NCI-H1417 (cell line): Measurements from ENCODE around the gene C2orf72.
A peak's percentile ranks its signal among the peaks of the same experiment; 100 is the strongest.
"Not testable (repeated sequence)": the region's sequence is repeated elsewhere in the genome, so short reads cannot be mapped to it uniquely, and the experiment has no call there.

ENCODE experiments used
- DNase-seq, 3 experiments: peaks; one replicate each; lab custom pipeline; 2025; lab: John Stamatoyannopoulos, UW

Gene C2orf72

DNA sequence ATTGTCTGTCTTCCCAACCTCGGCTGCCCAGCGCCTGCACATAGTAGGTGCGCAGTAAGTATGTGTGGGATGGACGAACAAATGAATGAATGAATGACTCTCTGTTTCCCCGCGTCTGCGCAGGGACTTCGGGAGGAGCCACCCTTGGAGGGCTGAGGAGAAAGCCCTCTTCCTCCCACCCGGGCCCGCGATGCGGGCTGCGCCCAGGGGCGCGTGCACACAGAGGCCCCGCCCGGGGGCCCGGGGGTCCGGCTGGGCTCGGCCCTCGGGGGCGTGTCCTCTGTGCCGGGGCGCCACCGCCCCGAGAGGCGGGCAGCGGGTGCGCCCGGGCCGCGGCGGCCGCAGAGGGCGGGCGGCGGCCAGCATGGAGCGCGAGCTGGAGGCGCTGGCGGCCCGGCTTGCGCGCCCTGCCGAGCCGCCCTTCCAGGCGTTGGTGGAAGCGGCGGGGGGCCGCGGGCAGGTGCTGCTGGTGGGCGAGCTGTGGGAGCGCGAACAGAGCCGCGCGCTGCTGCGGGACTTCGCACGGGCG lies at the start of gene C2orf72:
C2orf72 (plus strand) TSS at position 322 of the 529 bp plus-strand sequence; CDS start at position 365, 43 bp downstream.
- peak in 2 of 3 experiments; percentile 66 to 67 for DNase-seq

DNA sequence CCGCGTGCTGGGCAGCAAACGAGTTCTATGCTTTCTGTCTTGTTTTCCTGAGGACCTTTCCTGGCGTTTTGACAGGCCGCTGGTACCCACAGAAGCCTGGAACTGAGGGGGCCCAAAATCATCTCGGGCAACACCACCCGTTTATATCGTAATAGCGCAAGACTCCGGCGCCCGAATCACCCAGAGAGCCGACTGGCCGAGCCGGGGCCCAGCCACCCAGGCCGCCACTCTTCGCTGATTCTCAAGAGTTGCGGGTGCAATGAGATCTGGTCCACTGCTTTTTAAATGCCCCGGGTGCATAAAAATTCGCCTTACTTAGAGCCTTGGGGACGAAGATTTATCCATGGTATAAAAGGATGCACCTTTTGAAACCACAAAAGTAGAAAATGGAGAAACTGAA lies 47.6 kb upstream of the C2orf72 start:
- DNase-seq: no peak

DNA sequence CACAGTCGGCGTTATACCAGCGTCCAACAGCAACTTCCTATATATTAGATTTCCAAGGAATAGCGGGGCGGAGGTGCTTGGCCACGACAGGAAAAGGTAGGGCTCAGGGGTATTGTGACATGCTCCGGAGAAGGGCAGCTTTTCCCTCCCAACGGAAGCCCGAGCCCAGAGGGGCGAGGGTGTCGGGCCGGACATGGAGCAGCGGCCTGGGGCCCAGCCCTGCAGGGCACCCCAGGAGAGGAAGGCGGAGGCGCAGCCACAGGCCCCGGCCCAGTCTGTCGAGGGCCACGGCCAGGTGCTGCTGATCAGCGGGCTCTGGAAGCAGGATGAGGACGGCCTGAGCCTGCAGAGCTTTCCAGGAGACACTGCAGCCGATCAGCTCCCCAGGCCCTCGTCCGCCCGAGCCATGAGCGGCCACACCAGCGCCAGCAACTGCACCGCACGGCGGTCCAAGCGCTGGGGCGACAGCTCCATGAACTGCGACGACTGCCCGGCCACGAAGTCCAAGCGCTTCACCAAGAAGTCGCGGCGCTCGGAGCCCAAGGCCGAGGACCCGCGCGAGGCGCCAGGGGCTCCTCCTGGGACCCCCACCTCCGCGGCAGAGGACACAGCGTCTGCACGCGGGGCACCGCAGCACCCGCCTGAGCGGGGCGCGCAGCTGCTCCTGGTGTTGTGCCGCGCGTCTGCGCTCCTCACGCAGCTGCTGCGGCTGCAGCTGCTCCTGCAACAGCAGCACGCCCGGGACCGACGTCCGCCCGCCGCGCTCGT lies 47.0 kb upstream of the C2orf72 start:
- DNase-seq: no peak

DNA sequence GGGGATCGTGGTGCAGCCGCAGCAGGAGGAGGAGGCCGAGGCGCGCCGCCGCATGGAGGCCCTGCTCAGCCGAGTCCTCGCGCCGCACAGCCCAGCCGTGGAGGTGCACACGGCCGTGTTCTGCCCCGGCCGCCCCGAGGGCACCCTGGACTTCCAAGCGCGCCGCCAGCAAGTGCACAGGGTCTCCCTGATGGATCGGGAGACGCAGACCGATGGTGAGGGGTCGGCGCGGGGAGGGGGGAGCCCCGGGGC lies 46.5 kb upstream of the C2orf72 start:
- DNase-seq: no peak

DNA sequence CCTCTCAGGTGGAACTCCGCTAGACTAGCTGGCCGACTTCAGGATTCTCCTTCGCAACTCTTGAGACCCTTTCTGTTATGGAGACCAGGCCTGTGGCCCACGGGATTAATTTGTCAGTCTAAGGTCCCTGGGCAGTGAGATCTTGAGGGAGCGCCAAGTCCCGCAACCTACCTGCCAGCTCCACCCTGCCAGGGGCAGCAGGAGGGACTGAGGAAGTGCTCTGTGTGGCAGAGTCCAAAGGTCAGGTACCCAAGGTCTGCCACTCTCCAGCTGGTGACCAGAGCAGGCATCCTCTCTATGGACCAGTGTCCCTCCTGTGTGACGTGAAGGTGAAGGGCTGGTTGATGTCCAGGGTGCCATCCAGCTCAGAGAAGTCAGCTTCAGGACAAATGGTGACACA lies 45.7 kb upstream of the C2orf72 start:
- DNase-seq: no peak

DNA sequence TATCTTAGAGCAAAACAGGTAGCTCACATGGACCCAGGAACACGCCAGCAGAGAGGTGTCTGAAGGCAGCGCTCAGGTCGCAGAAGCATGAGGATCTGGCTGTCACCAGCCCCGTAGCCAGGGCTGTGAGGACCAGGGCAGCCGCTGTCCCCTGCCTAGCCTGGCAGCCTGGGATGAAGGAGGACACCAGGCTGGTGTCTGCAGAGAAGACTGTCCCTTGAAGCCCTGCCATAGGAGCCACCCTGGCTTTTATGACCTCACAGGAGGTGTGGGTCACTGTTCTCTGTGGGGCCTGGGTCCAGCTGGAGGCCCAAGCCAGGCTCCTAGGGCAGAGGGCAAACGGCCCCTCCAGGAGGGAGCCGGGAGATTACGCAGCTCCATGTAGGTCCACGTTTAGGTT lies 41.5 kb upstream of the C2orf72 start, which contains the start of gene SPATA3:
SPATA3 (plus strand) TSS at position 301 of the 400 bp plus-strand sequence. CDS start 113 bp downstream, outside the sequence.
- no peak for DNase-seq

DNA sequence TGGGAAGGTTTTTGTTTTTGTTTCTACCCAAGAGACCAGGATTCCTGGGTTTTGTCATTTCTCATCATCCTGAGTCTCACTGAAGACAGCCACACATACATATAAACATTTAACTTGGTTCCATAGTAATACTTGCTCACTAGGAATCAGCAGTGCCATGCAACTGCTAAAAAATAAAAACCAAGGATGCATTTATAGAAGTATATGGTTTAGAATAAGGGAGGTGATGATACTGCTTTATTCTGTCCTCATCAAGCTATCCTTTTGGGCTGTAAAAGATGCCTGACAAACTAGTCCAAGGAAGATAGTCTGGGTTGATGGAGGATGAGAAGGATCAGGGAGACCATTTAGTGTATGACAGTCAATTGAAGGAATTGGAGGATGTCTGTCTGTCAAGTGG lies 40.7 kb upstream of the C2orf72 start:
- no peak for DNase-seq

DNA sequence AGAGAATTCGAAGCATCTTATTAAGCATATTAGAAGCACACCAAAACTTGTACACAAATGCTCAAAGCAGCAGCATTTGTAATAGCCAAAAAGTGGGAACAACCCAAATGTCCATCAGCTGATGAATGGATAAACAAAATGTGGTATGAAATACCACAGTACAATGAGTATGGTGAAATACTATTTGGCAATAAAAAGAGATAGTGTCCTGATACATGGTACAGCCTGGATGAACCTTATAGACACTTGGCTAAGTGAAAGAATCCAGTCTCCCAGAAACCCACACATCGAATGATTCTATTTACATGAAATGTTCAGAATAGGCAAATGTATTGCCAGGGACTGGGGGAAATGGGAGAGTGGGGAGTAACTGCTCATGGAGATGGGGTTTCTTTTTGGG lies 38.4 kb upstream of the C2orf72 start:
- no peak for DNase-seq

DNA sequence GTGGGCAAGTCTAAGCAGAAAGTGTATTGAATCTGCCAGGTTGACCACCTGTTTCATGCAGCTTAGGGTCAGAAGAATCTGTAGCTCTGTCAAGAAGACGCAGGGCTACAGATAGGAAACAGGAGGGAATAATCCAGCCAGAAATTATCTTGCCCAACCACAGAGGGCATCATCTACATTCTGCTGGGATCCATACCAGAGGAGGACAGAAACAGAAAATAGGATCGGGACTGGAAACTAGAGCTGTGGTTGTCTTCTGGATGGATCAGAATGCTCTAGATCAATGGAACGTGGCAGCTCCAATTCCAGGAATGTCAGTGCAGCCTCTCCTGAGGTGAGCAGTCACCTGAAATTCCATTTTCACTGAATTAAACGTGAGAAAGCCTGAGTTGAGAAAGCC lies 37.8 kb upstream of the C2orf72 start:
- no peak for DNase-seq

DNA sequence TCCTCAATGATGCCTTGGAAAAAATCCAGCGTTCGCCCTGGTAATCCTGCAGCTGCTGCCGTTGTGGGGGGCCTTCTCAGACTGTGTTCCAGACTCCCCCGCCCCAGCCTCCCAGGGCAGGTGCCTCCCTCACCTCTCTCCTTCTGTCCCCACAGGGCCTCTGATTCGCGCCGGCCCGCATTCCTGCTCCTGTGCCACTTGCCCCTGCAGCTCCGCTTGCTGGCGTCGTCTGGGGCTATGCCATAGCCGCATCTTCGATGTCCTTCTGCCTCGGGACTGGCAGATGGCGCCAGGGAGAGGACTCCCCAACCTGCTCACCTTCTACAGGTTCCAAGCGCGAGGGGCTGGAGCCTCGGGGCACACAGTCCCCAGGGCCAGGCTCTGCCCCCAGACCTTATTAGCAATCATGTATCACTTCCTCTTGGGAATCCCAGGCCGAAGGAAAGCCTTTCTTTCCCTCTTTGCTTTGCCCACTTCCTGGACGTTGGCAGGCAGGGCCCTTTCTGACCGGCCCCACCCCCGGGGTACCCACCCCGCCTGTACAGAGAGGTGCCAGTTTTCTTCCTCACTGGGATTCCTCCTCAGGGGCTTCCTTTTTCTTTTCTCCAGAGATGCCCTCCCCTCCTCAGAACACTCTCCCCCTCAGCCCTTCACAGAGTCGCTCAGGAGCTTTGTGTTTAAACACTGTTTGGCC lies 37.0 kb upstream of the C2orf72 start:
- peak in 2 of 3 experiments; percentile 28 to 42 for DNase-seq

DNA sequence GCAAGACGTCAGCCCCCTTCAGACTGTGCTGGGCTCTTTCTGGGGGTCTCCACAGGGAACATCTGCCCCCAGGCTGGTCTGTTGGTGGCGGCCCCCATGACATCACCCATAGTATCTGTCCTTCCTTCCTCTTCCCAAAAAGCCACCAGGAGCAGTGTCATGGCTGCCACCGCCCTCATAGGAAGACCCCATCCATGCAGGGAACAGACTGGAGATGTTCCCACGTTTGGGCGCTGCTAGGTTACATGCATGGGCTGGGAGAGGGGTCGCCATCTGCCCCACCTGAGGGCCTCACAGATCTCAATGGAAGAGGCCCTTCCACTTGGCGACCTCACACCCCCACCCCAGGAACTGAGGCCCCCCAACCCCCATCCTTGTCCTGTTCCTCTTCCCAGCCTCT lies 36.3 kb upstream of the C2orf72 start:
- no peak for DNase-seq

DNA sequence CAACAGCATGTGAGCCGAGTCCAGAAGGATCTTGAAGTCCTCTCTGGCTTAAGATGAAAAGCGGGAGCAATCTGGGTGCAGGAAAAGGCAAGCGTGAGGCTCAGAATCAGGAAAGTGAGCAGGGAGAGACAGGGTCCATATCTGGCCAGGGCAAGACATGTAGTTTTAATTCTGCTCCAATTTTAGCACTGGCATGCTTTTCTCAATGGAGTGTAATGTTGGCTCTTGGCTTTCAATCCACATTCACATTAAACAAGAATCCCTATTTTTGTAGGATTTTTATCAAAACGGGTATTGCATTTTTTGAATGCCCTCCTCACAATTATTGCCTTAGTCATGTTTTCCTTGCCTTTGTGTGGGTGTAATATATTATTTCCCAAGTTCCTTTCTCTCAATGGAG lies 35.4 kb upstream of the C2orf72 start:
- no peak for DNase-seq

DNA sequence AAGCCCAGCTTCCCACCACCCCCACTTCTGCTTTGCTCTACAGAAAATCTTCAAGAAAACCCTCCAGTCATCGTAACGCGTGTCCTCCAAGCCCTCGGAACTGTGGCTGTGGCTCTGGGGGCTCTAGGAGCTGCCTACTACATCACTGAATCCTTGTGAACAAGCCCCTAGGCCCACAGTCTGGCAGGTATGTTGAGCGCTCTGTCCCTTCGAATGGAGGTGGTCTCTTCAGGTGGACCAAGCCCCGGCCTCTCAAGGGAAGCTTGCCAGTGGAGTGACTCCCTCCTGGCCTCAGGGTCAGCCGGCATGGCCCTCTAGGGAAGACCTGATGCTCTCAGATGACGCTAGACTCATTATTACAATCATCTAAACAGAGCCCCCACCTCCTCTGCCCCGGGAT lies 34.7 kb upstream of the C2orf72 start:
- no peak for DNase-seq

DNA sequence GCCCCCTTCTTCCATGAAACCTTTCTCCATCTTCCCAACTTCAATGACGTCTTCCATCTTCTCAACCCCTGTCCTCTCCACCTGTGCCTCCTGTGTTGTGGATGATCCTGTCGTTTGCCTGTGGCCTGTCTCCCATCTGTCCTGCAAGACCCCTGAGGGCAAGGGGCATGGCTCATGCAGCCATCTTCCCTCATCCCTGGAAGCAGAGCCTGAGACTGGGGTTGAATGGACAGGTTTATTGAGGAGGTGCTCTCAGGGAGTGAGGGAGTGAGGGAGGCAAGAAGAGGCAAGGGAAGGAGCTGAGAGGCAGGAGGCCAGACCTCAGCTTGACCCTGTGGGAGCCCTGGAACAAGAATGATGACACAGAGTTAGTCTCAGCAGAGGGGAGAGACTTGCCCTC lies 34.1 kb upstream of the C2orf72 start:
- no peak for DNase-seq

DNA sequence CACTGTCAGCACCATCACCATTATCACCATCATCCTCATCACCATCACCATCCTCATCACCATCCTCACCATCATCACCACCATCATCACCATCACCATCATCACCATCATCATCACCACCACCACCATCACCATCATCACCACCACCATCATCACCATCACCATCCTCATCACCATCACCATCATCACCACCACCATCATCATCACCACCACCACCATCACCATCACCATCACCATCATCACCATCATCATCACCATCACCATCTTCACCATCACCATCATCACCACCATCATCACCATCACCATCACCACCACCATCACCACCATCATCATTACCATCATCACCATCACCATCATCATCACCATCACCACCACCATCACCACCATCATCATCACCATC lies 32.4 kb upstream of the C2orf72 start:
- DNase-seq: not testable (repeated sequence)

DNA sequence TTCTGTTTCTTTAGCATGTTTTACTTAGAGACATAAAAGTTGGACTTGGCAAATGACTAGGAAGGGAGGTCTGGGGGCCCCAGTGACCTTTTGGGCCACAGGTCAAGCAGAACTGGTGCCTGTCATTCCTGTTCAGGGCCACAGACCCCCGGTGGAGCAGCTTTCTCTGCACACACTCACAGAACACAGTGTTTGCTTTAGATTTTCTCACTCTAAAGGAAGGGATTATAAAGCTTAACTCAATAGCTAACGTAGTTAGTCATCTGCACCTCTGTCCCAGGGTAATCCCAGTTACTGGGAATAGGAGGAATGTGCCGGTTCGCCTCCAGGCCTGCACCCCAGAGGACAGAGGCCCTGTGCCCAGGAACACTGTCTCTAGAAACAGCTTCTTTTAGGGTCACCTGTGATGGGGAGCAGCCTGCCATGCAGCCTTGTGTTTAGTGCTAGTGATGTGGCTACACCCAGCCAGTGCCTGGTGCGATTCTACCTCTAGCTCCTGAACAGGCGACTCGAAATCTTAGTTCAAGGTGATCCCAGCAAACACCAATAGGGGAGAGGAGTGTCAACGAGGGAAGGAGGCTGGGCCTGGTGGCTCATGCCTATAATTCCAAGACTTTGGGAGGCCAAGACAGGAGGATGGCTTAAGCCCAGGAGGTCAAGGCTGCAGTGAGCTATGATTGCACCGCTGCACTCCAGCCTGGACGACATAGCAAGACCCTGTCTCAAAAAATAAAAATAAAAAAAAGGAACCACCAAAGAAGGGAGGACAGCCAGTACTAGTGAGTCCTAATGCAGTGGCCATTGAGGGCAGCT lies 29.8 kb upstream of the C2orf72 start:
- DNase-seq: no peak

DNA sequence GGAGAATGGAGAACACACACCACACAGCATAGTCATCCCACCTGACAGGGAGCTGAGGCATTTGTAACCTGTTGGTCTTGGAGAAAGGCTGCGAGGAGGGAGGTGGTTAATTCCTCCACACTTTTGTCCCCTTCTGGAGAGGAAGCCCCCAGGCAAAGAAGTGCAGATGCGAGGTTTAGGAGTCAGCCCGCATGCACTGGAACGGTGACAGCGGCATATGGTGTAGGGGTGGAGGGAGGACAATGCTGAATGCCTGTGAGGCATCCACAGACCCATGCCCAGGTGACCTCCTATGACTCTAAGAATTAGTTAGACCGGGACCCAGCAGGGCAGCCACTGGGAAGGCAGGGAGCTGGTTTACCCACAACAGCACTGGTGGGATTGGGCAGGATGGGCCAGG lies 29.2 kb upstream of the C2orf72 start:
- DNase-seq: no peak

DNA sequence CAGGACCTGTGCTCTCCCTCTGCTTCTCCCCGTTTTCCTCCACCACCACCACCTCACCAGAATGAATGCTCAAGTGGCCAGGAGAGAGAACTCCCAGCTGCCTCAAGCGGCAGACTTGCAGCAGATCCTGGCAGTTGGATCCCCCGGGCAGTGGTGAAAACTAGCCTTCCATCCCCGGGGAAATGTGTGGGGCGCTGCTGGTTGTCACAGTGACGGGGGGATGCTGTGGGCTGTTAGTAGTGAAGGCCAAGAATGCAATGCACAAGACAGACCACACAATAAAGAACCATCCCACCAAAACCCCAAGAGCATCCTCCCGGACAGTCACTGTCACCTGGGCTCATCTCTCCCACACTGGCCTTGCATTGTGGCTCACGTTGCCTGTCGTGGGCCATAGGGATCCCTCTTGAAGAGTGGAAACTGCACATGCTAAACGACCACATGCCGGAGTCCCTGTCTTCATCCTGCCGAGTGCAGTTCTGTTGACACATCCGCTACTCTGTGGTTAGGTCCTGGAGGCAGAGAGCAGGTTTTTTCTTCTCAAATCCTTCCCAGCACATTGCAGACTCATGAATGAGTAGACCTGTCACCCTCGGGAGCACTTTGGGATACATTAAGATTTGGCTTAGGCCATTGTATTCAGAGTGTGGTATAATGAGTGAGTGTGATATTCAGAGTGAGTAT lies 27.9 kb upstream of the C2orf72 start:
- DNase-seq: peak in 1 of 3 experiments; percentile 41

DNA sequence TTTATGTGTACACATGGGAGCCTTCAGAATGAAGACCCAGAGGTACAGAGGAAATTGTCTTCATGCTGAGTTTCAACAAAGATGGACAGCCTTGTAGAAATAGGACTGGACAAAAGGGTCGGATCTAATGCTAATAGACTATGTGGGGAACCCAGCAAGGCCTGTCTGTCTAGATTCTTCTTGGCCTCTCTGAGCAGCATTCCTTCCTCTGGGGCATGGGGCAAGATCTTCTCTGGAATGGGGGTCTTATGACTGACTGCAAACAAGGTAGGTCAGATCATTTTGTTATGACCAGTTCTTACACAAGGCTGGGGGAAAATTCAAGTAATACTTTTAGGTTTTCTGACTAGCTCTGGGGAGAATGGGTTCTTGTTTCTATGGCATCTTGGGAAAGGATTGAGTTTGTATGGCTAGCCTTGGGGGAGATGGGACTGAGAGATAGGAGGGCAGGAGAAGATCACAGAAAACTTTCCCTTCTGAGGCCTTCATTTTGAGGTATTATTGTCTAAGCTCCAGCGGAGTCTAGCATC lies 27.1 kb upstream of the C2orf72 start:
- DNase-seq: no peak

DNA sequence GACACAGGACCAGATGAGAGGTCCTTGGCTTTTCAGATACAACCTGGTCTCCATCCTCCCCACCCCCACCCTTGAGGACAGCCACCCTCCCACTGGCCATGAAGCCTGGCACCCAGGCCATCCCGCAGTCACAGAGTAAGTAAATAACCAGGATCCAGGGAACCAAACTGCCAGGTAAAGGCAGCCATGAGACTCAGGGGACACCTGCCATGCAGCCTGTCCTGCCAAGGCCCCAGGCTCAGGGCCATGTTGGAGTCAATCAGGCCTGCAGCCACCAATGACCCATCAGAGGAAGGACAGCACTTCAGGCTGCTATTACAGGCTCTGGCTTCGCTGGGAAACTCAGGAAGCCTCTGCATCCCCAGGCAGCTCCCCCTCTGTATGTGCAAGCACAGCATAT lies 25.8 kb upstream of the C2orf72 start:
- no peak for DNase-seq

DNA sequence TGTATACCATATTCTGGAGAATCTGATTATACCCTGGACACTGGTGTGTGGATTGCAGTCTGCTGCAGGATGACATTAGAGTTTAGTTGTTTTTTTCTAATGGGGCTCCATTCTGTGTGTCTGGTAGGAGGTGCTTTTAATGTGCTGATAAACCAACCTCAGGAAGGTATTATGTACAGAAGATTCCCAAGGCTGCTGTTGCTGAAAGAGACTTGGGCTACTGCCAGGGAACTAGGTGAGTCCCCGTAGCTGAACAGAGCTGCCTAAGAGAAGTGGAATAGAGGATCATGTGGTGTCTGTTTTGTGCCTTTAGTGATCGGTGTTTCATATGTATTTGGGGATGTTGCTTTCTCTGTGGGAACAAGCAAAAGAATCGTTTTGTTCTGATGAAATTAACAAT lies 24.9 kb upstream of the C2orf72 start:
- DNase-seq: no peak

DNA sequence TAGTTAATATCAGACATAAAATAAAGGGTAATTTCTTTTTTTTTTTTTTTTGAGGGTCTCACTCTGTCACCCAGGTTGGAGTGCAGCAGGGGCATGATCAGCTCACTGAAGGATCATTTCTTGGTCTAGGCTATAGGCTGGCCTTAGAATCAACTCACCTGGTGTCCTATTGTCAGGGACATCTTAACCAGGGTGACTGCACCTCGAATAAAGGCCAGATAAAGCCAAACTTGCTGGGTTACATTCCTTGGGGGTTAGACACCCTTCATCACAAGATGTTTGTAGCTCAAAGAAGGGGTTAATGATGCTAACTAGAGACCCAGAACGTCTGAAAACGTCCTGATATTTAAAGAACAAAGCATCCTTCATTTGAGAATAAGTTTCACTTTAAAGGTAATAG lies 23.5 kb upstream of the C2orf72 start:
- no peak for DNase-seq
